ENCODE measurements around the gene PRDM11.

The PRDM11 gene

DNA sequence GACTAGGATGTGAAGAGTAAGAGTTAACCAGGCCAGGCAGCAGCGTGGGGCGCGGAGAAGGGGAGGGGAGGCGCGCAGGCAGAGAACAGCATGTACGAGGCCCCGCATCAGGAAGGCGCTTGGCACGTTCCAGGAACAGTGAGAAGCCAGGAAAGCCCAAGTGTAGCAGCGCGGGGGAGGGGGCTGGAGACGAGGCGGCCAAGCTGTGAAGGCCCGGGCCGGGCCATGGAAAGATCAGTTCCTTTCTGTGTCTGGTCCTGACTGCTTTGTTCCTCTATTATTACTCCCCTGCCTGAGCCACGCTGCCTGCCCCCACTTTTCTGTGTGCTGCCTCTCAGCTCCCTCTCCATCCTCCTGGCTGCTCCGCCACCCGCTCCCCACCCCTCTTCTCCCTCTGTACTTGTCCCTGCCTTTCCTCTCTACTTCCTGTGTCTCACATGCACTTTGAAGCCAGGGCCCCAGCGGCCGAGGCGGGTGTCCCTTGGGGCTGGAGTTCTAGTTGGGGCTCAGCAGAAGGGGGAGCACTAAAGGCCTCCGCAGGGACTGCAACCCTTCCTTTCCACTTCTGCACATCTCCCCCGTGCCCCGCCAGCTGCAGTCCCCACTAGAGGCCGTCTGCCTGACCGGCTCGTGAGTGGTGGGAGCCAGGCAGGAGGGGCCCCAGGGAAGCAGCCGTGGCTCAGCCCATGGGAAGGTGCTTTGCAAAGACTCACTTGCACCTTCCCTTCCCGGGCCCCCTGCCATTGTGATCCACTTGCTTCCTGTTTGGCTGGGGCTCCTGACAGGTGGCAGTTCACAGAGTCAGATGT, 63.7 kb downstream of the PRDM11 start:
- peak; percentile 45 for DNase-seq (ENCODE audit: low spot score)

DNA sequence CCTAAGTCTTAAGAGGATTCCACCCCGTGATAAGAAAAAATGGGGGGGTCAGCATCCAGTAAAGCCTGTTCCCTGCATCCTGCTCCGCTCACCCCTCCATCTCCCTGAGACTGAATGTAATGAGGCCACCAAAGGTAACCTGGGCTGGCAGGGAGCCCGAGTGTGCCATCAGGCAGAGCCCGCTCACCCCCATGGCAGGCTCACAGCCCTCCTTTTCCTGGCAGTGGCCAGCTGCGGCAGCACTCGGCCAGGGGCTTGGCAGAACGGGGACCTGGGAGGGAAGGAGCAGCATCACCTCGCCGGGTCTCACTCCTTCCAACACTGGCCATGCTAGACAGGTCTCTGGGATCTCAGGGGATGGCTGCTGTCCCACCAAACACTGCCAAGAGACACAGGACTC, 64.4 kb downstream of the PRDM11 start:
- no peak for DNase-seq (ENCODE audit: low spot score)

DNA sequence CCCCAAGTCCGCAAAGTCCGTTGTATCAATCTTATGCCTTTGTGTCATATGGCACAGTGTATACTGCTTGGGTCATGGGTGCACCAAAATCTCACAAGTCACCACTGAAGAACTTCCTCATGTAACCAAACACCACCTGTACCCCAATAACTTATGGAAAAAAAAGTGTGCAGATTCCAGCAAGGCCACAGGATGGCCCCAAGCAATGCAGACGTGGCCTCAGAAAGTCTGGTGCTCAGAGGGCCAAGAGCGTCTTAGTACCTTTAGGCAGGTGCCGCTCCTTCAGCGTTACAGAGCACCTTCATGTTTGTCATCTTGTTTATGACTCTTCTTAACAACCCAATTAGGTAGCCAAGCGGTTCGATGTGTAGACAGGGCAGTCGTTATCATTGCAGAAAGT, 65.3 kb downstream of the PRDM11 start:
- DNase-seq (ENCODE audit: low spot score) = no peak

DNA sequence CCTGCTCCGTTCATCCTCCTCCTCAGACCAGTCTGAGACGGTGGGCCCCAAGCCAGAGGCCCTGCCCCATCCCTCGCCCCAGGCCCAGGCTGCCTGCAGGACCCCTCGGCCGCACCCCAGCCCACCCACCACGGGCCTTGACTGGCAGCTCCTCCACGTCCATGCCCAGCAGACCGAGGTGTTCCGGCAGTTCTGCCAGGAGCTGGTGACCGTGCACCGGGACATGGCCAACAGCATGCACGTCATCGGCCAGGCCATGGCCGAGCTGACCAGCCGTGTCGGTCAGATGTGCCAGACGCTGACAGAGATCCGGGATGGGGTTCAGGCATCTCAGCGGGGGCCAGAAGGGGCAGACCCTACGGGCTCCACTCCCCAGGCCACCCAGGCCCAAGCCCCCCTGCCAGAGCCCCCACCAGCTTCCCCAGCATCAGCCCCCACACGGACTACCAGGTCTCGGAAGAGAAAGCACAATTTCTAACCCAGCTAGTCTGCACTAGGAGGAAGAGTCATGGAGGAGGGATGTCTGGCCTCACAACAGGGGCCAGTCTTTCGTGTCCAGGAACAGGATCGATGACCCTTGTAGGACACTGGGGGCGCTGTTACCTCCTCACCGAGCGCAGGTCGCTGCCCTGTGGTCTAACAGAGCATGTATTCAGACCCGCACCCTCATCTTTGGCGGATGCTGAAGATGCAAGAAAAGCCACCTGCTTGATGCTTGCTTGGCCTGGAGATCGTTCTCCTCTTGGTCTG, 66.3 kb downstream of the PRDM11 start:
- no peak for DNase-seq (ENCODE audit: low spot score)

DNA sequence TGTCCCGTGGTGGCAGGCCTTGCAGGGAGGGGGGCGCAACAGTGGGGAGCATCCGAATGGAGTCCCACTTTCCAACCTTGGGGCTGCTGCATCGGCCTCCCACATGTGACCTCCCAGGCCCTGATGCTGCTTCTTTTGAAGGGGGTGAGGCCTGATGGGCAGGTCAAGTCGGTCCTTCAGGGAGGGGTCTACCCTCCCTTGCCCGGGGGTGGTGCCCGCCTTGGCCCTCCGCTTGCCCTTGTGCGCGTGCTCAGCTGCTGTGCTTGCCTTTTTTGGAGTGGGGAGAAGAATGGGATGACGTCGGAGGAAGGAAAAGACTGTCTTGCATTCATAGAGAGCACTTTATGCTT, 66.9 kb downstream of the PRDM11 start:
- DNase-seq (ENCODE audit: low spot score) = no peak

DNA sequence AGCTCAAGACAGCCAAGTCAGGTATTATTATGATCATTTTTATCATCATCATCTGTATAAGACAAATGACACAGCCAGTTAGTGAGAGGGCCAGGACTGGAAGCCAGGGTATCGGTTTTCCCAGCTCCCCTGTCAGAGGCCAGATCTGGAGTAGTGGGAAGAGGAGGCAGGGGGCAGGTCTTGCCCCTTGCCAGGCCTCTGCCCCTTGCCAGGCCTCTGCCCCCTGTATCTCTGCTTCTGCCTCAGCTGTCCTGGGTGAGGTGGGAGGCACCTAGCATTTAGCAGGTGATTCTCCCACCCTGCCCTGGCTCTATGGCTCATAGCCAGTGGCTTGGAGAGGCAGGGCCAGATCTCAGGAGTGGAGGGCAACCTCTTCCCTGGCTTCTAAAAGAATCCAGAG, 67.3 kb downstream of the PRDM11 start:
- no peak for DNase-seq (ENCODE audit: low spot score)

DNA sequence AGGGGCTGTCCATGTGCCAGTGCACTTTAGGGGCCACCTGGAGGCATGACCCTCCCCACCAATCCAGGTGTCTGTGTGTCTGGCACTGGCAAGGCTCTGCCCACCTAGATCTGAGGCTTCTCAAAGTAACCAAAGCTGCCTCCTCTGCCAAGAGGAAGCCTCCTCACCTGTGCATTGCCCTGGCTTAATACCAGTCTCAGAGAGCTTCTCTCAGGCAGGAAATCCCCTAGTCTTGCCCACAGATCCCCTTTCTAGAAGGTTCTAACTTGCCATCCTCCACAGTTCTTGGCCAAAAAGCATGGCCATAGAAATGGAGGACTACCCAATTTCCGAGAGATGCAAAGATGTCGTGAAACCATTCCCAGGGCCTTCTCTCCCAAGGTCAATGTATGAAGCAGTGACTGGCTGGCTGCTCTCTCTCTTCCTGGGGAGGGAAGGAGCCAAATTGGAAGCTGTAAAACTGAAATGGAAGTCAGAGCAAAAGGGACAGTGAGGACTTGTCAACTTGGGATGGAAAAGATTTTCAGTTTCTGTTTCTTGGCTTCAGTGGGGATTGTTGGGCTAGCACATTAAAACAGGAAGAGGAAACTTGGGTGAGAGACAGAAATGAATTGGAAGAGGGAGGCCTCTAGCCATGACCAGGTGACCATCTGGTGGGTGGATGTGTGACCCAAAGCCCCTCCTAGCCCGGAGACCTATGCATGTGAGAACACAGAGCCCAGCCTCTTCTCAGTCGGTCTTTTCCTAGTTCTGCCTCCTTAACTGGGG, 68.8 kb downstream of the PRDM11 start:
- DNase-seq (ENCODE audit: low spot score) = no peak

DNA sequence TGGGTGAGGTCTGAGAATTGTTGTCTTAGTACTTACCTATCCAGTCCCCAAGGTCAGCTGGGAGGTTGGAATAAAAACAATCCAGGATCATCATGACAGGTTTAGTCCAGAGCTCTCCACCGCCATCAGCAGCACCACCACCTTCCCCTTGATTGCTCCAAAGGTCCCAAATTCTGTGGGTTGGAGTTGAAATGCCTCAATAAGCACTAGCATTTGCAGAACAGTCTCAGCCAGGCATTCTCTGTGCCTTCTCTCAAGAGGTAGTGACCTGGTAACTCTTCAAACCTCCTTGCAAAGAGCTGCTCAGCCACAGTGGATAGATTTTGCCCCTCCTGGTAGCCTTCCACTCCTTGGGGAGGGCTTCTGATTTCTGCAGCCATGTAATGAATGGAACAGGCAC, 69.6 kb downstream of the PRDM11 start:
- DNase-seq (ENCODE audit: low spot score) = no peak

DNA sequence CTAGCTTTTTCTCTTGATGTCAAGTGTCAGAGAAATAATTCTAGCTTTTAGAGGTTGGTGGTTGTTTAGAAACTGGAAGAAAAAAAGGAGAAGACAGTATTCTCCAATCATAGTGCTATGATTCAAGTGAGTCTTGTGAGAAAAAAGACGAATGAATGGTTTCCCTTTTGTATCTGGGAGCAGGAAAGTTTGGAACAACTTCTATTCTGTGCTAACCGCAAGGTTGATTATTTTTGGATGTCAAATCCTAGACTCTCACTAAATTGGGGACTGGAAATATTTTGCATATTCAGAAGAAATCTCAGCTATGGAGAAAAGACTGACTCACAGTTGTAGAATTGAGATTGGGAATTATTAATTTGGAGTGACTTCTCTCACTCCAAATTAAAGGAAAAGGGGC, 70.5 kb downstream of the PRDM11 start:
- no peak for DNase-seq (ENCODE audit: low spot score)

DNA sequence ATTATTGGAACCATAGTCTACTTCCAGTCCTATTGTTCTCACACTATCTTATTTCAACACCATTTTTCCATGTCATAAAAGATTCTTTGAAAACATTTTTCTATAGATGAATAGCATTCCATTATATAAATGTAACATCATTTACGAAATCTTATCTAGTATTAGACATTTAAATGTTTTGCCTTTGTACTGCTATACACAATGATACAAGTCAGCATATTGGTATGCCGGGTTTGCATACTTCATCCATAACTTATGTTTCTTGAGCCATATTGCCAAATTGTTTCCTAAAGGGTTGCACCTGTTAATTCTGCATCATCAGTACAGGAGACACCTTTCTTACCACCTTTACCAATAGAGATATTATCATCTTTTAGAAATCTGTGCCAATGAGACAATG, 71.6 kb downstream of the PRDM11 start:
- DNase-seq (ENCODE audit: low spot score) = no peak

DNA sequence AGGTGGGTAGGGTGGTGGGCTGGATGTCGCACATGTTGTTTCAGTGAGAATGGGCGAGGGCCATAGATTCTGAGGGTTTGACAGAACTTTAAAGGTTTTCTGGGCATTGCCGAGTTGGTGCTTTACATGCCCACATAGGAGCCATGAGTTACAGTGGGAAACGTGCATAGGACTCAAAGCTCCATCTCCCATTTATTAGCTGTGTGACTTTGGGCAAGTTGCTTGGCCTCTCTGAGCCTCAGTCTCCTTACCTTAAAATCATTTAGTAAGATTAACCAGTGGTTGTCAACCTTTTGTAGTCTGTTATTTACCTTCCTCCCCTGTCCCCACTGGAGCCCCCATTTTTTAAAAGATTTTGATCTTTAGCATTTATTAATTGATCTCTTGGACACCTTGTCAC, 72.3 kb downstream of the PRDM11 start:
- DNase-seq (ENCODE audit: low spot score) = no peak

DNA sequence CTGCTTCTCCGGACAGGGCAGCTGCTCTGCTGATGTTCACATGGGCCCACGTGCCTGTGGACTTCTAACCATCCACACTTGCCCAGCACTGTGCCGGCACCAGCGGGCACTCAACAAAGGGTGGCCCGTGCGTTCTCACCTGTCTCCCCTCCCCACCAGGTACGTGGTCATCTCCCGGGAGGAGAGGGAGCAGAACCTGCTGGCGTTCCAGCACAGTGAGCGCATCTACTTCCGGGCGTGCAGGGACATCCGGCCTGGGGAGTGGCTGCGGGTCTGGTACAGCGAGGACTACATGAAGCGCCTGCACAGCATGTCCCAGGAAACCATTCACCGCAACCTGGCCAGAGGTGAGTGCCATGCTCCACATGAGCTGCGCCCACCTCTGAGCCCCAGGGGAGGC, 73.0 kb downstream of the PRDM11 start:
- no peak for DNase-seq (ENCODE audit: low spot score)

DNA sequence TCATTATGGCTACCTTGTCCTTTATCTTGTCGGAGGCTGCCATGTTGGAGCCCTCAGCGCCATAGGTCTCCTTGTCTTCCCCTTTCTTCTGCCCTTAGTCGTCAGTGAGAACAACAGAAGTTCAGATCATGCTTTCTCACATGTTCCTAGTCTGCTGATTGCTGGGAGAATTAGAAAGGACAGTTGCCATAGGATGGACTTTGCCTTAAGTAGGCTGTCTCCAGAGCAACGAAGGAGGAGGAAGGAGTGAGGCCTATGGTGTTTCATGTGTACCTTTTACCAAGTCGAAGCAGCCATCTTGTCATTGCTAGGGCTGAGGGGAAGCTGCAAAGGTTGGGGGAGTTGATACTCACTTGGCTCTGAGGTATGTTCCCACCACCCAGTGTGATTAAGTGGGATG, 77.1 kb downstream of the PRDM11 start:
- DNase-seq (ENCODE audit: low spot score) = no peak

DNA sequence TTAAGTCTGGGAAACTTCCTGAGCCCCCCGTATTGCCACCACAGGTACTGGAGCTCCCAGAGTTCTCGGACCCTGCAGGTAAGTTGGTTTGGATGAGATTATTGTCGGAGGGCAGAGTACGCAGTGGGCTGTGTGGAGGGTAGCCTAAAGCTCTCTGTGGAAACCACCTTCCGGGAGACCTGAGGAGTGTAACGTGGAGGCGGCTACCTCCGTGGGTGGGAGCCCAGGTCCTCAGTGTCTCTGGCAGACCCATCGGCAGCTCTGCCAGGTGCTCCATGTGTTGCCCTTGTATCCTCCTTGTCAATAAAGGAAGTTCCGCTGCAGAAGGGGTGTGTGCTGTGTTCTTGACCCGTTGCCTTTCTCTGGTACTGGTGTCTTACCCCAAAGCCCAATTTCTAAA, 78.3 kb downstream of the PRDM11 start:
- DNase-seq (ENCODE audit: low spot score) = no peak

DNA sequence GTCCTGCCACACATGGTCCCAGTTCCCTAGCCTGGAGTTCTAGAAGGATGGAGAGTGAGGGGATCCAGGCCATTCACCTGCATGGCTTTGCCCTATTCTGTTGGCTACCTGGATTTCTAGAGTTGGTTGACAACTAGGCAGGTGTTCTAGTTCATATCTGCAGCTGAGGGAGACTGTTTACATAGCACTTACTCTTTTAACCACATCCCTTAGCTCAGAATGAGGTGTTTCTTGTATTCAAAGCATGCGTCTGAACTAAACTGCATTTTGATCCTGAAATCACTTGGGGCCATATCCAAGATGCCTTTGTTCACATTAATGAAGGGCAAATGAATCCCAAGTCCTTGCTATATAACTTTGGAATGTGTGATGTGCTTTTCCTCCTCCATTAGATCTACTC, 78.8 kb downstream of the PRDM11 start:
- DNase-seq (ENCODE audit: low spot score) = no peak

DNA sequence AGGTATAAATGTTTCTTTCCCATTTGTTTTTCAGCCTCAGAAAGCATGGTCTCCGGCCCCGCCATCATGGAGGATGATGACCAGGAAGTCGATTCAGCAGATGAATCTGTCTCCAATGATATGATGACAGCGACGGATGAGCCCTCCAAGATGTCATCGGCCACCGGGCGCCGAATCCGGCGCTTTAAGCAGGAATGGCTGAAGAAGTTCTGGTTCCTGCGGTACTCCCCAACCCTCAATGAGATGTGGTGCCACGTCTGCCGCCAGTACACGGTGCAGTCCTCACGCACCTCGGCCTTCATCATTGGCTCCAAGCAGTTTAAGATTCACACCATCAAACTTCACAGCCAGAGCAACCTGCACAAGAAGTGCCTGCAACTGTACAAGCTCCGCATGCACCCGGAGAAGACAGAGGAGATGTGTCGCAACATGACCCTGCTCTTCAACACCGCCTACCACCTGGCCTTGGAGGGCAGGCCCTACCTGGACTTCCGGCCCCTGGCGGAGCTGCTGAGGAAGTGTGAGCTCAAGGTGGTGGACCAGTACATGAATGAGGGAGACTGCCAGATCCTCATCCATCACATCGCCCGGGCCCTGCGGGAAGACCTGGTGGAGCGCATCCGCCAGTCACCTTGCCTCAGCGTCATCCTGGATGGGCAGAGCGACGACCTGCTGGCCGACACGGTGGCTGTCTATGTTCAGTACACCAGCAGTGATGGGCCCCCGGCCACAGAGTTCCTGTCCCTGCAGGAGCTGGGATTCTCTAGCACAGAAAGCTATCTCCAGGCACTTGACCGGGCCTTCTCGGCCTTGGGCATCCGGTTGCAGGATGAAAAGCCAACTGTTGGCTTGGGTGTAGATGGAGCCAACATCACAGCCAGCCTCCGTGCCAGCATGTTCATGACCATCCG, 79.8 kb downstream of the PRDM11 start:
- no peak for DNase-seq (ENCODE audit: low spot score)

DNA sequence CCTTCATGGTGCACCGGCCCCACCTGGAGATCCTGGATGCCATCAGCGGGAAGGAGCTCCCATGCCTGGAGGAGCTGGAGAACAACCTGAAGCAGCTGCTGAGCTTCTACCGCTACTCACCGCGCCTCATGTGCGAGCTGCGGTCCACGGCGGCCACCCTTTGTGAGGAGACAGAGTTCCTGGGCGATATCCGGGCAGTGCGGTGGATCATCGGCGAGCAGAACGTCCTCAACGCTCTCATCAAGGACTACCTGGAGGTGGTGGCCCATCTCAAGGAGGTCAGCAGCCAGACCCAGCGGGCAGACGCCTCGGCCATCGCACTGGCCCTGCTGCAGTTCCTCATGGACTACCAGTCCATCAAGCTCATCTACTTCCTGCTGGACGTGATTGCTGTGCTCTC, 80.5 kb downstream of the PRDM11 start:
- DNase-seq (ENCODE audit: low spot score) = no peak

DNA sequence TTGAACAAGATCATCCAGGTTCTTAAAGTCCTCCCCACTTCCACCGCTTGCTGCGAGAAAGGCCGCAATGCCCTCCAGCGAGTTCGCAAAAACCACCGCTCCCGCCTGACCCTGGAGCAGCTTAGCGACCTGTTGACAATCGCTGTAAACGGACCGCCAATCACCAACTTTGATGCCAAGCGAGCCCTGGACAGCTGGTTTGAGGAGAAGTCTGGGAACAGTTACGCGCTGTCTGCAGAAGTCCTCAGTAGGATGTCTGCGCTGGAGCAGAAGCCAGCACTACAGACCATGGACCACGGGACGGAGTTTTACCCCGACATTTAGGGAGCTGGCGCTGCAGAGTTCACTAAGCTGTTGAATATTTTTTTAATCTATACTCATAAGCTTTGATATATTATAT, 81.4 kb downstream of the PRDM11 start:
- DNase-seq (ENCODE audit: low spot score) = no peak

DNA sequence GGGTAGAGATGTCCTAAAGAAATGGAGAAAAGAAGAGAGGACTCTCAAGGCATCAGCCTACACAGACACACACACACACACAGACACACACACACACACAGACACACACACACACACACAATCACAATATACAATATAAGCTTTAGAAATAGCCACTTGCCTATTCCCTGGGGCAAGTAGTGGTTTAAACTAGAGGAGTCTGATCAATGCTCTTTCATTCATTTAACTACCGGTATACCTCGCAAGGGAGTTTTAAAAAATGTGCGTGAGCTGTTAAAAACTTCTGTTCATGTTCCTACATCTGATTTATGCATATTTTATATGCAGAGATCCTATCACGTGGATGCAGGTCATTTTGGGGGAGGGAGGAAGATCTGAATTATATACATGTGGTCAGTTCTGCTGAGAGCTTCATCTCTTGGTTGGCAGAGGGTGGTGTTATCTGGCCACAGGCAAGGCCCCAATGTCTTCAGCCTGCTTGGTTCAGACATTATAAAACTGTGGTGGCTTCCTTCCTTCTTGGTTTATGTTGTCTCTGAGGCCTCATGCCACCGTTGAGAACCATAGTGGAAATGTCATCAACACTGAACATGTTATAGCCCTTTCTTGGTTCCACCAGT, 83.1 kb downstream of the PRDM11 start:
- DNase-seq (ENCODE audit: low spot score) = no peak

DNA sequence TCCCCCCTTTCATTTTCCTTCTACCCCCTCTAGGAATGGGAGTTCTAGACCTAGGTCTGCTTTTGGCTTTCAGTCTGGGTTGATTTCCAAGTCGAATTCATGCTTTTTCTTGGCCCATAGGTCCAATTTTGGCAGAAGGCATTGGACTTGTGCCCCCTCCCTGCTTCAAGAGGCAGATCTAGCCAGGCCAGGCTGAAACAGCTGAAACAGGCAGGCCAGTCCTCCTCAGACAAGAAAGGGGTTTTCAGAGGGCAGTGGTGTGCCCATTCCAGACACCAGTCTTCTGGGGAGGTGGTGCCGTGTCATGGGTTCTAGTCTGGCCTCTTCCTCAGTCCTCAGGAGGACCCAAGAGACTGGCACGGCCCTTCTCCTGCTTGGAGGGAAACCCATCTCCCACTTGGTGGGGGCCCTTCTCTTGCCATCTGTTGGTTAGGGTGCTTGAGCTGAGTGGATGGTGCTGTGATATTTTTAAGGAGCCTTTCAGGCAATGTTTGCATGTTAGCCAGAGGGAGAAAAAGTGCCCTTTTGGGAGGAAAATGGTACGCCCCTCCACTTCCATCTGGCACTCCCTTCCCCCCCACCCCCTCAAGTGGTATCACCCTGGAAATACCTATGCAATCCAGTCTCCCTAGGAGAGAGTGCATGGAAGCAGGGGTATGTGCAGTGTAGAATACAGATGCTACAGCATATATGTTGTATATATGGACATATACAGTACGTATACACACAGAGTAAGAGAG, 86.1 kb downstream of the PRDM11 start:
- no peak for DNase-seq (ENCODE audit: low spot score)

Data from germinal center (tissue), 1 donor.